Heart right ventricle (tissue), 16 donors: ENCODE measurements around the gene MELTF. TPM values are rescaled to one million over a fixed set of nuclear protein-coding genes. Genes with fewer than 3 reads are reported as not detected.

Experiments
- ATAC-seq, 8 donors: fragments of 200-7000 bp; cut with Tn5 transposase; one replicate each; pipeline ENCODE4 v1.9.1; 2020; ENCODE audit warnings: mild to moderate bottlenecking in 8 of 8, moderate library complexity in 8 of 8, moderate number of reproducible peaks in 1 of 8
- DNase-seq, 2 donors: peaks; one replicate each; pipeline ENCODE4 v3.0.0-alpha.2; 2020
- H3K27ac ChIP-seq, 10 donors: fragments of 200-600 bp; sonication (generic) in 2 of 10; one replicate each; pipeline versions ENCODE4 v1.5.0 to v1.8.0; 2020 to 2022; ENCODE audit warnings: mild to moderate bottlenecking in 3 of 10
- H3K27me3 ChIP-seq, 7 donors: fragments of 200-600 bp; one replicate each; pipeline ENCODE4 v1.8.0; 2021 to 2022; ENCODE audit warnings: mild to moderate bottlenecking in 2 of 7
- H3K36me3 ChIP-seq, 9 donors: fragments of 200-600 bp; sonication (generic) in 1 of 9; one replicate each; pipeline versions ENCODE4 v1.5.0 to v1.8.0; 2020 to 2022; ENCODE audit warnings: mild to moderate bottlenecking in 2 of 9
- H3K4me1 ChIP-seq, 9 donors: fragments of 200-600 bp; sonication (generic) in 1 of 9; one replicate each; pipeline versions ENCODE4 v1.5.0 to v1.8.0; 2020 to 2022; ENCODE audit warnings: mild to moderate bottlenecking in 4 of 9
- H3K4me3 ChIP-seq, 10 donors: fragments of 200-600 bp; sonication (generic) in 2 of 10; one replicate each; pipeline versions ENCODE4 v1.5.0 to v1.8.0; 2020 to 2022; ENCODE audit warnings: mild to moderate bottlenecking in 7 of 10, moderate library complexity in 2 of 10
- H3K9me3 ChIP-seq, 11 donors: fragments of 200-600 bp in 10 of 11; sonication (generic) in 2 of 11; one replicate each; pipeline versions ENCODE4 v1.5.0 to v1.8.0; 2013 to 2022; ENCODE audit warnings: mild to moderate bottlenecking in 2 of 11, control low read depth in 1 of 11, moderate library complexity in 1 of 11
- CTCF ChIP-seq, 9 donors: fragments of 200-600 bp; sonication (generic) in 2 of 9; IDR thresholded peaks; one replicate each; pipeline versions ENCODE4 v1.5.0 to v1.8.0; 2021 to 2022; ENCODE audit warnings: antibody characterized with exemption in 9 of 9, mild to moderate bottlenecking in 5 of 9, moderate library complexity in 1 of 9
- WGBS, 2 donors: extraction: QIAGEN DNeasy Blood & Tissue Kit; methylation state at CpG; one replicate each; pipeline ENCODE4 v1.1.7; 2013; ENCODE audit warnings: inconsistent platforms in 1 of 2; 5-methylcytosine and 5-hydroxymethylcytosine counted together
- intact Hi-C, 10 donors: fragments of 100-400 bp; cut with DNase I; formaldehyde crosslinking; loops; one replicate each; pipeline versions ENCODE4 v1.11.1 to v1.14.2; 2022
- polyA plus RNA-seq, 2 donors: library from polyadenylated mRNA; stranded (reverse); fragments of 200-250 nt; gene quantifications; one replicate each; pipeline ENCODE4 v1.2.3, GENCODE V29; 2013
- total RNA-seq, 10 donors: library from RNA; stranded (reverse); fragmentation: NEBNext Ultra II Directional in 3 of 10; extraction: Animal tissue kit (Norgen Biotek cat#: 25700) in 3 of 10; gene quantifications; one replicate each; pipeline versions ENCODE4 v1.2.1 to v1.2.4, GENCODE V29; 2021 to 2023
- donor health status: Arrhythmogenic right ventricular cardiomyopathy.
- donor health status: ischemic (EF 13 %, LVEDD 7.1; RV severe dilation, severe dysfunction).
- donor health status: healthy with polysubstance abuse.
- donor health status: DM: no; HTN: yes; CAD: no.
- donor health status: DM: no; HTN: no; CAD: no.
- donor health status: ischemic (EF 25% LVEDD 6.9; RV normal size, moderate dysfunction).
- donor health status: ischemic (EF 25% LVEDD 5.7; RV mildly dilated, moderate dysfunction).
- donor health status: healthy.
- donor health status: DM: yes; HTN: yes; CAD: no.
- donor health status: Ischemic cardiomyopathy.
- donor health status: ischemic (EF 35%, LVEDD 5.7; RV mildly dilated, moderate dysfunction).
- donor health status: nonischemic (EF 11% LVEDD 7.7; RV severe dilation, severe dysfunction).
- donor health status: DM: yes; HTN: yes; CAD: no.
- donor health status: PGD.
- donor health status: ischemic (EF 29% LVEDD 5.4; RV normal size, mild dysfunction).
- donor health status: nonischemic (EF 23%, LVEDD 6.1; RV moderate dilation, normal function).

Gene MELTF
- total and polyA plus RNA-seq, 12 donors, result 2.5 to 31.4 (median 6.8) TPM

- ATAC-seq, result no peak
- 80 to 84% methylated on average over 5 of the region's 5 CpGs for WGBS, 2 donors
- intact Hi-C loops, result loop anchor here in 6 of 10 donors (5.0 to 10.0 kb wide), 5 partner anchors 208 to 370 kb away; no protein-coding TSS in a partner anchor
- H3K4me1 ChIP-seq, result peaks cover 0 to 13% (median 0%) of the 10 kb centered on the region in 9 donors
- no peak overlapping the region for H3K27ac ChIP-seq
- DNase-seq, result no peak
- H3K36me3 ChIP-seq, result no peaks in the 10 kb centered on the region
- no peaks in the 10 kb centered on the region for H3K9me3 ChIP-seq
- no peak overlapping the region for H3K4me3 ChIP-seq
- TF ChIP-seq CTCF (IDR thresholded peaks at IDR 0.05), result no peak
- H3K27me3 ChIP-seq, result no peaks in the 10 kb centered on the region
Observed at GRCh38 chr3:196974661-196975060, 55.0 kb downstream of the MELTF start.

DNA sequence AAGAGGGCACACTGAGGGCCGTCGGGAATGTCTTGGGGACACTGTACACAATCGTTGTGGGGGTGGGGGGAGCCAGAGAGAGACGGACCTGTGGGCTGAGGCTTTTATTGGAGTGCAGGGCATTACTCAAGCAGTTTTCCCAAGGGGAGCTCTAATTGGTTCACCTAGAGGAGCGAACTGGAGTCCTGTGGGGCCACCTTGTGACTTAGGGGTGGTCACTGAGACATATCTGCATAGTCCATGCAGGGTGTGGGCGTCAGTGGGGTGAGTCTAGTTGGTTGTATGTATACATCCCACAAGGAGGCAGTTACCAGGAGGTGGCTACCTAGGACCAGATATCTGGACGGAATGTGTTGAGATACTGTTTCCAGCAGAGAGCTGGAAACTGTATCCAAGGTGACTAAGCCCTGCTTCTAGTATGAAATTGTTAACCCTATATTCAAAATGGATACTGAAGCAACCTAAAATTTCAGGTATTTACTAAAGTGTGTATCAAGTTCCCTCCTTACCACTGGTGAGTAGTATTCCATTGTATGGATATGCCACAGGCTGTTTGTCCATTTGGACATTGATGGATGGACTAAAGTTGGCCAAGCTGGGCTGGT lies 58.4 kb downstream of the MELTF start:
- TF ChIP-seq CTCF (IDR thresholded peaks at IDR 0.05), result no peak
- H3K4me1 ChIP-seq, result peaks cover 5 to 18% (median 11%) of the 10 kb centered on the region in 9 donors
- no peak for DNase-seq
- peaks cover 0 to 6% (median 0%) of the 10 kb centered on the region in 9 donors for H3K36me3 ChIP-seq
- no peak overlapping the region for H3K27ac ChIP-seq
- WGBS, 2 donors, result 80 to 85% methylated on average over 7 of the region's 7 CpGs
- intact Hi-C loops, result loop anchor here in 5 of 10 donors (2.0 to 10.0 kb wide), 5 partner anchors 132 to 366 kb away; no protein-coding TSS in a partner anchor
- H3K4me3 ChIP-seq, result no peak overlapping the region
- no peaks in the 10 kb centered on the region for H3K27me3 ChIP-seq
- ATAC-seq, result no peak
- no peaks in the 10 kb centered on the region for H3K9me3 ChIP-seq

DNA sequence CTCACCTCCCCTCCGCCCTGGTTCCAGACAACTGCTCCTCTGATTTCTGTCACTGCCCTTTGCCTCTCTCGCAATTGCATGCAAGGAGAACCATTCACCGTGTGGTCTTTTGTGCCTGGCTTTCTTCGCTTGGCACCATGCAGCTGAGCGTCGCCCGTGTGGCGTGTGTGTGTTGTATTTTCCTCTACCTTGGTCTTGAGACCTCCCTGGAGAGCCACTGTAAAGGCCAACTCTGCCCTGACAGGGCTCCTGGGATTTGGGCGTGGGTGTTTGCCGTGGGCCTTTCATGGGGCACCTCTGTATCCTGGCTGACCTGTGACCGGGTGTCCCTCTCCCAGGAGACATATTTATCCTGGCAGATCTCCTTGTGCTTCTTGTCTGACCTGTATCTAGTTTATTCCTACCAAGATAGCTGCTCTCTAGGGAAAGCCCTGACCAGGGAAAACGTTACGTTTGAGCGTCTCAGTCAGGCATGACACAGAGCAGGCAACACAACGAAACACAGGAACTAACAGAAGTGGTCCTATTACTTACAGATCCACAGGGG lies 59.0 kb downstream of the MELTF start:
- intact Hi-C loops, result loop anchor here in 5 of 10 donors (2.0 to 10.0 kb wide), 5 partner anchors 132 to 366 kb away; no protein-coding TSS in a partner anchor
- no peak for TF ChIP-seq CTCF (IDR thresholded peaks at IDR 0.05)
- H3K27ac ChIP-seq, result no peak overlapping the region
- 86 to 87% methylated on average over 15 of the region's 15 CpGs for WGBS, 2 donors
- H3K4me3 ChIP-seq, result no peak overlapping the region
- H3K36me3 ChIP-seq, result peaks cover 0 to 6% (median 0%) of the 10 kb centered on the region in 9 donors
- ATAC-seq, result no peak
- H3K27me3 ChIP-seq, result no peaks in the 10 kb centered on the region
- H3K9me3 ChIP-seq, result no peaks in the 10 kb centered on the region
- DNase-seq, result no peak
- H3K4me1 ChIP-seq, result peaks cover 5 to 18% (median 11%) of the 10 kb centered on the region in 9 donors

DNA sequence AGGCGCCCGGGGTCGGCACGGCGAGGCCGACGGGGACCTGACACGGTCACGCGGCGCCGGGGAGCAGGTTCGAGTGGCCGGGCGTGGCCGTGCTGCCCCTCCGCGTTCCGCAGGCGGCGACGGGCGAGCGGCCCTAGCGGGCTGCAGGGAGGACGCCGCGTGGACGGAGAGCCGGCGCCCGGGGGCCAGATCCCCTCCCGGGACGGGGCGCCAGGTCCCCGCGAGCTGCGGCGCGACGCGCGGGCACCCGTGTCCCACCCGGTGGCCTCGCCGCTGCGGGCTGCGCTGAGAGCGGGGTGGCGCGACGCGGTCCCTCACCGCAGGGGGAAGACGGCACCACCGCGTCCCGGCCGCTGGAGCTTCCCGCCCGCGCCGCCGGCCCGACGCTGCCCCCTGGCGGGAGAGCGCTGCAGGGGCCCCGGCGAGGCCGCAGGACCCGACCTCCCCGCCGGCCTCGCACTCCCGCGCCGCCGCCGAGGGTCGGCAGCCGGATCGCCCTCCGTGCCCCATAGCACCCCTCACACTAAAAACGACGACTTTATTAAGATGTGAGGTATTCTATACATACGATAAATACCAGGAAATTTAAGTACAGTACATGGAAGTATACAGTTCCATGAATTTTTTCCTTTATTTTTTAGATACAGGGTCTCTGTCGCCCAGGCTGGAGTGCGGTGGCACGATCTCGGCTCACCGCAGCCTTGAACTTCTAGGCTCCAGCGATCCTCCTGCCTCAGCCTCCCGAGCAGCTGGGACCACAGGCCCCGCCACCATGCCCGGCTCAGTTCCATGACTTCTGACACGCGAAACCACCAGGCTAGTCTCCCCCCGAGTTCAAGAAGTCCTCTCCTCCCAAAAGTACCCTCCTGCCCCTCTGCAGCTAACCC lies 59.7 kb downstream of the MELTF start:
- 9% methylated on average over 99 to 100 of the region's 100 CpGs for WGBS, 2 donors
- peak; percentile 49 to 98 (median 85) for TF ChIP-seq CTCF (IDR thresholded peaks at IDR 0.05)

More for the DNA sequence above, 59.7 kb downstream of the MELTF start:
- peak overlapping the region; percentile 77 to 99 (median 87) for H3K4me3 ChIP-seq
- H3K36me3 ChIP-seq, result peaks cover 0 to 6% (median 0%) of the 10 kb centered on the region in 9 donors
- H3K27me3 ChIP-seq, result no peaks in the 10 kb centered on the region
- intact Hi-C loops, result loop anchor here in 8 of 10 donors (1.0 to 10.0 kb wide), 10 partner anchors 27 to 425 kb away; partner anchors contain the start of gene NCBP2 (in 1 of the 8)
- peak; percentile 27 to 74 for DNase-seq
- H3K9me3 ChIP-seq, result no peaks in the 10 kb centered on the region
- H3K27ac ChIP-seq, result peak overlapping the region in 8 of 10 donors; percentile 77 to 90 (median 86)
- ATAC-seq, result peak in 7 of 8 donors; percentile 64 to 89 (median 82)
- H3K4me1 ChIP-seq, result peaks cover 5 to 18% (median 11%) of the 10 kb centered on the region in 9 donors
